ENCODE measurements around the gene CEP72.
"Not testable (repeated sequence)": the region's sequence is repeated elsewhere in the genome, so short reads cannot be mapped to it uniquely, and the experiment has no call there.

GRCh38 chr5:678521-678920 is 66.4 kb downstream of the CEP72 start:
- TF ChIP-seq CTCF (IDR thresholded peaks at IDR 0.05; ENCODE audit: low read length); EZH2 (IDR thresholded peaks at IDR 0.05; ENCODE audit: borderline replicate concordance, low read length): not testable (repeated sequence)
